Measurements from ENCODE around the gene SSBP4. TPM values are rescaled to one million over a fixed set of nuclear protein-coding genes. Genes with fewer than 3 reads are reported as not detected.
A peak's percentile ranks its signal among the peaks of the same experiment; 100 is the strongest.

SSBP4 gene
- total and polyA plus RNA-seq, 9 of the 15 experiments (the other 6 are each of a cell fraction or from before 2014, with no cell fraction given) = 1.1 to 189 (median 39.0) TPM

- no peak for TF ChIP-seq HNRNPH1 (optimal IDR thresholded peaks at IDR 0.05; ENCODE audit: low read depth, low read length)
- no peak for TF ChIP-seq SRSF9 (IDR thresholded peaks at IDR 0.05; ENCODE audit: borderline replicate concordance, low read depth, low read length)
- TF ChIP-seq KDM1A (IDR thresholded peaks at IDR 0.05) = peak; percentile 30 to 83; a peak in 3 of 4 replicates
- no peak for TF ChIP-seq ZNF324 (CRISPR knock-in tag; IDR thresholded peaks at IDR 0.05)
- TF ChIP-seq, protein P1, sequence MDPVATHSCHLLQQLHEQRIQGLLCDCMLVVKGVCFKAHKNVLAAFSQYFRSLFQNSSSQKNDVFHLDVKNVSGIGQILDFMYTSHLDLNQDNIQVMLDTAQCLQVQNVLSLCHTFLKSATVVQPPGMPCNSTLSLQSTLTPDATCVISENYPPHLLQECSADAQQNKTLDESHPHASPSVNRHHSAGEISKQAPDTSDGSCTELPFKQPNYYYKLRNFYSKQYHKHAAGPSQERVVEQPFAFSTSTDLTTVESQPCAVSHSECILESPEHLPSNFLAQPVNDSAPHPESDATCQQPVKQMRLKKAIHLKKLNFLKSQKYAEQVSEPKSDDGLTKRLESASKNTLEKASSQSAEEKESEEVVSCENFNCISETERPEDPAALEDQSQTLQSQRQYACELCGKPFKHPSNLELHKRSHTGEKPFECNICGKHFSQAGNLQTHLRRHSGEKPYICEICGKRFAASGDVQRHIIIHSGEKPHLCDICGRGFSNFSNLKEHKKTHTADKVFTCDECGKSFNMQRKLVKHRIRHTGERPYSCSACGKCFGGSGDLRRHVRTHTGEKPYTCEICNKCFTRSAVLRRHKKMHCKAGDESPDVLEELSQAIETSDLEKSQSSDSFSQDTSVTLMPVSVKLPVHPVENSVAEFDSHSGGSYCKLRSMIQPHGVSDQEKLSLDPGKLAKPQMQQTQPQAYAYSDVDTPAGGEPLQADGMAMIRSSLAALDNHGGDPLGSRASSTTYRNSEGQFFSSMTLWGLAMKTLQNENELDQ (CRISPR knock-in tag; IDR thresholded peaks at IDR 0.05; ENCODE audit: borderline replicate concordance) = 0 out of 2 replicates have a peak, but pooled peaks have one; percentile 23
- 0 out of 2 replicates have a peak, but pooled peaks have one; percentile 17 for TF ChIP-seq FOXJ2 (tag; IDR thresholded peaks at IDR 0.05)
- TF ChIP-seq TEAD4 (IDR thresholded peaks at IDR 0.05; ENCODE audit: low read length) = no peak
- TF ChIP-seq TEAD4 (CRISPR knock-in tag; IDR thresholded peaks at IDR 0.05; ENCODE audit: borderline replicate concordance) = 0 out of 2 replicates have a peak, but pooled peaks have one; percentile 18
- TF ChIP-seq ESRRA (IDR thresholded peaks at IDR 0.05; ENCODE audit: borderline replicate concordance, low read depth) = peak; percentile 47
- TF ChIP-seq ZNF143 (CRISPR knock-in tag; IDR thresholded peaks at IDR 0.05) = 0 out of 2 replicates have a peak, but pooled peaks have one; percentile 46
Measured at GRCh38 chr19:18388960-18389725, 30.1 kb upstream of the SSBP4 start (continued).

Measured in K562 (cell line).